CD1c-positive myeloid dendritic cell (primary cell): Measurements from ENCODE around the gene TUBA4A.
"Not testable (repeated sequence)": the region's sequence is repeated elsewhere in the genome, so short reads cannot be mapped to it uniquely, and the experiment has no call there.

Source experiments
- DNase-seq: peaks from one replicate; pipeline ENCODE4 v3.0.0-alpha.2; 2016; ENCODE audit errors: extremely low spot score

TUBA4A gene

GRCh38 chr2:219253753-219254589, at the start of gene TUBA4A:
TUBA4A (minus strand) TSS chr2:219253918; CDS start chr2:219253858, 60 bp downstream.
- peak; percentile 93 for DNase-seq

- DNase-seq = no peak
These were observed 48.8 kb upstream of the TUBA4A start for GRCh38 chr2:219302412-219302968.

GRCh38 chr2:219300022-219300421, 46.3 kb upstream of the TUBA4A start:
- no peak for DNase-seq

GRCh38 chr2:219299372-219299760, 45.6 kb upstream of the TUBA4A start:
- DNase-seq = no peak

GRCh38 chr2:219298759-219299371, 45.1 kb upstream of the TUBA4A start:
- DNase-seq = peak; percentile 89

GRCh38 chr2:219297766-219298456, 44.2 kb upstream of the TUBA4A start:
- peak; percentile 10 for DNase-seq

- no peak for DNase-seq
These were observed 43.1 kb upstream of the TUBA4A start for GRCh38 chr2:219296631-219297391.

GRCh38 chr2:219296142-219296541, 42.4 kb upstream of the TUBA4A start:
- no peak for DNase-seq

GRCh38 chr2:219294356-219295351, 40.9 kb upstream of the TUBA4A start:
- peak; percentile 93 for DNase-seq

- DNase-seq = no peak
These were observed 40.1 kb upstream of the TUBA4A start for GRCh38 chr2:219293736-219294231.

- no peak for DNase-seq
These were observed 38.9 kb upstream of the TUBA4A start for GRCh38 chr2:219292616-219293015.

- no peak for DNase-seq
These were observed 38.3 kb upstream of the TUBA4A start for GRCh38 chr2:219291910-219292490.

GRCh38 chr2:219291394-219291793, 37.7 kb upstream of the TUBA4A start:
- no peak for DNase-seq

GRCh38 chr2:219290381-219291171, 36.9 kb upstream of the TUBA4A start:
- DNase-seq = no peak

GRCh38 chr2:219289537-219290361, 36.0 kb upstream of the TUBA4A start:
- DNase-seq = peak; percentile 53

GRCh38 chr2:219289195-219289536, 35.4 kb upstream of the TUBA4A start:
- DNase-seq = no peak

GRCh38 chr2:219287580-219288265, 34.0 kb upstream of the TUBA4A start:
- no peak for DNase-seq

- not testable (repeated sequence) for DNase-seq
These were observed 33.4 kb upstream of the TUBA4A start for GRCh38 chr2:219287116-219287440.
